ENCODE measurements around the gene PIP4K2C.

GRCh38 chr12:57615637-57616036 lies 24.6 kb downstream of the PIP4K2C start:
- TF ChIP-seq CTCF (conservative IDR thresholded peaks at IDR 0.05; ENCODE audit: low read depth, low read length) = no peak
- TF ChIP-seq USF2 (IDR thresholded peaks at IDR 0.05; ENCODE audit: low read depth, low read length) = no peak
- TF ChIP-seq POLR2A (IDR thresholded peaks at IDR 0.05; ENCODE audit: low read depth, low read length) = no peak
- TF ChIP-seq MAFK (IDR thresholded peaks at IDR 0.05; ENCODE audit: low read depth, low read length) = no peak
- TF ChIP-seq MXI1 (IDR thresholded peaks at IDR 0.05; ENCODE audit: borderline replicate concordance, low read depth, low read length) = no peak
- no peak for TF ChIP-seq MAZ (IDR thresholded peaks at IDR 0.05; ENCODE audit: borderline replicate concordance, low read depth, low read length)
- TF ChIP-seq SMC3 (IDR thresholded peaks at IDR 0.05; ENCODE audit: low read depth, low read length) = no peak
- TF ChIP-seq RAD21 (IDR thresholded peaks at IDR 0.05; ENCODE audit: low read length) = no peak
- no peak for TF ChIP-seq FOS (IDR thresholded peaks at IDR 0.05; ENCODE audit: low read depth, low read length)

All from IMR-90 (cell line).